ENCODE data around the gene SURF6. TPM values are rescaled to one million over a fixed set of nuclear protein-coding genes. Genes with fewer than 3 reads are reported as not detected.

Gene SURF6
- total RNA-seq, 2 donors from 2014 or later, result 8.2 to 13.6 TPM

GRCh38 chr9:133347985-133348717 lies 12.2 kb upstream of the SURF6 start, which contains the start of the genes MED22 and RPL7A:
TSS of gene MED22 (minus strand) at chr9:133348131. CDS start at chr9:133346662, 1,469 bp downstream.
TSS of gene RPL7A (plus strand) at chr9:133348218. CDS start at chr9:133348244, 26 bp downstream.
- Histone ChIP-seq H3K4me3 (peak within 1 kb of the TSS; percentile 92 to 97), H3K9me3 (no peaks in the 10 kb centered on the region), H3K27me3 (no peaks in the 10 kb centered on the region), H3K27ac (peak within 1 kb of the TSS; percentile 86 to 94), H3K4me1 (peaks cover 0 to 29% of the 10 kb centered on the region in 2 donors), H3K36me3 (peaks cover 62% of the 10 kb centered on the region)
- no peak for TF ChIP-seq CTCF (IDR thresholded peaks at IDR 0.05)
- peak; percentile 97 for DNase-seq (ENCODE audit: low spot score)

- H3K36me3 ChIP-seq, result peaks cover 62% of the 10 kb centered on the region
- H3K4me3 ChIP-seq, result peak overlapping the region; percentile 92 to 97
- H3K27ac ChIP-seq, result peak overlapping the region; percentile 86 to 94
- peaks cover 0 to 29% of the 10 kb centered on the region in 2 donors for H3K4me1 ChIP-seq
- no peaks in the 10 kb centered on the region for H3K9me3 ChIP-seq
- no peak for DNase-seq (ENCODE audit: low spot score)
- peak in 1 of 2 donors; percentile 26 for TF ChIP-seq CTCF (IDR thresholded peaks at IDR 0.05)
- no peaks in the 10 kb centered on the region for H3K27me3 ChIP-seq
Measured at GRCh38 chr9:133347515-133347984, 11.6 kb upstream of the SURF6 start.

GRCh38 chr9:133346021-133346785 lies 10.2 kb upstream of the SURF6 start:
- Histone ChIP-seq H3K4me3 (peak overlapping the region in 1 of 2 donors; percentile 97), H3K4me1 (peaks cover 0 to 29% of the 10 kb centered on the region in 2 donors), H3K27me3 (no peaks in the 10 kb centered on the region), H3K9me3 (no peaks in the 10 kb centered on the region), H3K27ac (peak overlapping the region; percentile 86 to 94), H3K36me3 (peaks cover 61% of the 10 kb centered on the region)
- TF ChIP-seq CTCF (IDR thresholded peaks at IDR 0.05), result no peak
- no peak for DNase-seq (ENCODE audit: low spot score)

- Histone ChIP-seq H3K27me3 (no peaks in the 10 kb centered on the region), H3K4me1 (peaks cover 0 to 29% of the 10 kb centered on the region in 2 donors), H3K27ac (no peak overlapping the region), H3K36me3 (peaks cover 57% of the 10 kb centered on the region), H3K9me3 (no peaks in the 10 kb centered on the region), H3K4me3 (no peak overlapping the region)
- TF ChIP-seq CTCF (IDR thresholded peaks at IDR 0.05), result no peak
- no peak for DNase-seq (ENCODE audit: low spot score)
Measured at GRCh38 chr9:133345596-133345995, 9.6 kb upstream of the SURF6 start.

- no peaks in the 10 kb centered on the region for H3K9me3 ChIP-seq
Measured at GRCh38 chr9:133344979-133345378, 9.0 kb upstream of the SURF6 start.

More at GRCh38 chr9:133344979-133345378, 9.0 kb upstream of the SURF6 start:
- H3K4me1 ChIP-seq, result peaks cover 0 to 31% of the 10 kb centered on the region in 2 donors
- H3K36me3 ChIP-seq, result peaks cover 51% of the 10 kb centered on the region
- H3K27ac ChIP-seq, result no peak overlapping the region
- no peak for TF ChIP-seq CTCF (IDR thresholded peaks at IDR 0.05)
- no peaks in the 10 kb centered on the region for H3K27me3 ChIP-seq
- DNase-seq (ENCODE audit: low spot score), result no peak
- no peak overlapping the region for H3K4me3 ChIP-seq

All from right atrium auricular region (tissue), 2 donors.